ENCODE data around the gene OPA3. TPM values are rescaled to one million over a fixed set of nuclear protein-coding genes. Genes with fewer than 3 reads are reported as not detected.

The OPA3 gene
- total RNA-seq, 2 donors from 2014 or later = 12.9 to 15.4 TPM

GRCh38 chr19:45507872-45508416 is 76.7 kb downstream of the OPA3 start:
- H3K4me1 ChIP-seq (ENCODE audit: control insufficient read depth, insufficient read depth, low read length) = peaks cover 5% of the 10 kb centered on the region
- peak overlapping the region; percentile 97 for H3K9ac ChIP-seq (ENCODE audit: extremely low read depth, low read length, poor library complexity, severe bottlenecking)
- peak overlapping the region; percentile 99 for H3K4me3 ChIP-seq (ENCODE audit: low read length)
- Mint-ChIP-seq H3K27me3 (ENCODE audit: insufficient read depth) (peaks cover 5% of the 10 kb centered on the region), H3K27ac (peak overlapping the region; percentile 75), H3K36me3 (ENCODE audit: low read depth) (peaks cover 21% of the 10 kb centered on the region), H3K4me1 (peaks cover 21% of the 10 kb centered on the region), H3K9me3 (no peaks in the 10 kb centered on the region), H3K4me3 (peak overlapping the region; percentile 91)
- 0% methylated on average over 12 to 22 of the region's 22 CpGs for WGBS, 2 experiments (ENCODE audit: insufficient coverage in 1 of 2, insufficient read length in 1 of 2)
- H3K27me3 ChIP-seq (ENCODE audit: control insufficient read depth, insufficient read depth, low read length, poor library complexity, severe bottlenecking) = no peaks in the 10 kb centered on the region
- DNase-seq = peak; percentile 64
- no peak for TF ChIP-seq CTCF (conservative IDR thresholded peaks at IDR 0.05)
- H3K9me3 ChIP-seq (ENCODE audit: control insufficient read depth, low read length) = no peaks in the 10 kb centered on the region
- peak overlapping the region; percentile 32 for H3K27ac ChIP-seq (ENCODE audit: low read depth, low read length)
- H3K36me3 ChIP-seq (ENCODE audit: control insufficient read depth, insufficient read depth, low read length) = peaks cover 25% of the 10 kb centered on the region

GRCh38 chr19:45506989-45507871 is 77.4 kb downstream of the OPA3 start, which contains the start of gene VASP:
Gene VASP, plus strand, starts transcription at chr19:45507479. Its CDS starts 293 bp downstream, at chr19:45507772.
- Mint-ChIP-seq H3K36me3 (ENCODE audit: low read depth) (peaks cover 19% of the 10 kb centered on the region), H3K9me3 (no peaks in the 10 kb centered on the region), H3K4me1 (peaks cover 21% of the 10 kb centered on the region), H3K4me3 (peak within 1 kb of the TSS; percentile 91), H3K27me3 (ENCODE audit: insufficient read depth) (peaks cover 8% of the 10 kb centered on the region), H3K27ac (peak within 1 kb of the TSS; percentile 90)
- Histone ChIP-seq H3K27ac (ENCODE audit: low read depth, low read length) (peak within 1 kb of the TSS; percentile 32), H3K4me3 (ENCODE audit: low read length) (peak within 1 kb of the TSS; percentile 99), H3K9ac (ENCODE audit: extremely low read depth, low read length, poor library complexity, severe bottlenecking) (peak within 1 kb of the TSS; percentile 97), H3K27me3 (ENCODE audit: control insufficient read depth, insufficient read depth, low read length, poor library complexity, severe bottlenecking) (no peaks in the 10 kb centered on the region), H3K4me1 (ENCODE audit: control insufficient read depth, insufficient read depth, low read length) (peaks cover 5% of the 10 kb centered on the region), H3K9me3 (ENCODE audit: control insufficient read depth, low read length) (no peaks in the 10 kb centered on the region), H3K36me3 (ENCODE audit: control insufficient read depth, insufficient read depth, low read length) (peaks cover 22% of the 10 kb centered on the region)
- TF ChIP-seq CTCF (conservative IDR thresholded peaks at IDR 0.05) = no peak
- 0 to 1% methylated on average over 28 to 65 of the region's 65 CpGs for WGBS, 2 experiments (ENCODE audit: insufficient coverage in 1 of 2, insufficient read length in 1 of 2)
- DNase-seq = peak; percentile 97

- Mint-ChIP-seq H3K4me3 (peak overlapping the region; percentile 91), H3K27me3 (ENCODE audit: insufficient read depth) (peaks cover 8% of the 10 kb centered on the region), H3K27ac (peak overlapping the region; percentile 90), H3K9me3 (no peaks in the 10 kb centered on the region), H3K4me1 (peaks cover 21% of the 10 kb centered on the region), H3K36me3 (ENCODE audit: low read depth) (peaks cover 17% of the 10 kb centered on the region)
- H3K9me3 ChIP-seq (ENCODE audit: control insufficient read depth, low read length) = no peaks in the 10 kb centered on the region
- H3K4me3 ChIP-seq (ENCODE audit: low read length) = peak overlapping the region; percentile 99
- peak; percentile 98 for DNase-seq
- H3K27ac ChIP-seq (ENCODE audit: low read depth, low read length) = no peak overlapping the region
- no peaks in the 10 kb centered on the region for H3K27me3 ChIP-seq (ENCODE audit: control insufficient read depth, insufficient read depth, low read length, poor library complexity, severe bottlenecking)
- peak; percentile 68 for TF ChIP-seq CTCF (conservative IDR thresholded peaks at IDR 0.05)
- peaks cover 14% of the 10 kb centered on the region for H3K36me3 ChIP-seq (ENCODE audit: control insufficient read depth, insufficient read depth, low read length)
- peak overlapping the region; percentile 97 for H3K9ac ChIP-seq (ENCODE audit: extremely low read depth, low read length, poor library complexity, severe bottlenecking)
- H3K4me1 ChIP-seq (ENCODE audit: control insufficient read depth, insufficient read depth, low read length) = peaks cover 5% of the 10 kb centered on the region
- WGBS, 2 experiments (ENCODE audit: insufficient coverage in 1 of 2, insufficient read length in 1 of 2) = 6 to 38% methylated on average over 6 to 36 of the region's 47 CpGs
These were observed 78.2 kb downstream of the OPA3 start for GRCh38 chr19:45506246-45506988.

Measured in endodermal cell (in vitro differentiated cells).